Stimulated activated CD4-positive, alpha-beta T cell treated with anti-CD3 and anti-CD28 coated beads, Interleukin-2, amount 100 ng/mL, for 4 hours (primary cell): ENCODE data around the gene UBAP1L.
"Not testable (repeated sequence)": the region's sequence is repeated elsewhere in the genome, so short reads cannot be mapped to it uniquely, and the experiment has no call there.

ENCODE experiments used
- DNase-seq: peaks from one replicate; pipeline ENCODE4 v3.0.0-alpha.2; 2020; ENCODE audit warnings: low read depth

UBAP1L gene

DNA sequence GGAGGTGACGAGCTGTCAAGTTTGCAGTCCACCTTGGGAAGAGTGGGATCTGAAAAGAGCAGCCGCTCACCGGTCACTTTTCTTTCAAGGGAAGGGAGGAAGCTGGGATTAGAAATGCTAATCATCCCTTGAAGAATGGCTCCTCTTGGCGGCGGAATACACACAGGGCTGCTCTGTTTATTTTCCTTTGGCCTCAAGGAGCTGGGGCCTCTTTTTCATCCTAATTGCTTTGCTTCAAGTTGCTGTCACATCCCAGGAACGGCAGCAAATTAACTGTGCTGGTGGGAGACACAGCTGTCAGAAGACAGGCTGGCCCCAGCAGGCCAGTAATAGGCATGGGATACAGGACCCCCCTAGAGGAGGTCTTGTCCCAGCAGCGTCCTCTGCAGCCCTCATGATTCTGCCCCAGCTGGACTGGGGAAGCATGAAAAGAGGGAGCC is 31.7 kb downstream of the UBAP1L start:
- DNase-seq = no peak

DNA sequence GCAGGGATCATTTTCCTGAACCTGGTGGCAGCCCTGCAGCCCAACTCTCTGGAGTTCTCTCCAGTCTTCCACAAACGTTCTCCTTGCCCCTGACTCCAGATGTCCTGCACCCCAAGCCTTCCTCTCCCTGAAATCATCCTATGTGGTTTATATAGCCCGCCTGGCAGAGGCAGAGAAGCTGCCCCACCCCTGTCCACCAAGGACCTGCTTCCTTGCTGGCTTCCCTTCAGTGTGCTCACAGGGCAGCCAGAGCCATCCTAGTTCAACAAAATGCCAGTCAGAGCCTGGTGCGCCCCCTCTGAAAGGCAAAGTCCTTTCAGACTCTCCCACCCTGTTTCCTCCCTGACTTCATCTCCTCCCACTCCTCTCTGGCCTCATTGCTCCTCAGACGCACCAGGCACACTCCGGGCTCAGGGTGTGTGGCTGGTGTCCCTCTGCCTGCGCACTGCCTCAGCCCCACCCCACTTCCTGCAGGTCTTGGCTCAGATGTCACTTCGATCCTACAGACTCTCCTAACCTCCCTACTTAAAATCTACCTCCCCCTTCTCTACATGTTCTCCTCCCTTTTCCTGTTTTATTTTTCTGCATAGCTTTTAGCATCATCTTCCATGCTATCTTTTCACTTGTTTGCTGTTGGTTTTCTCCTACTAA is 32.6 kb downstream of the UBAP1L start:
- no peak for DNase-seq

DNA sequence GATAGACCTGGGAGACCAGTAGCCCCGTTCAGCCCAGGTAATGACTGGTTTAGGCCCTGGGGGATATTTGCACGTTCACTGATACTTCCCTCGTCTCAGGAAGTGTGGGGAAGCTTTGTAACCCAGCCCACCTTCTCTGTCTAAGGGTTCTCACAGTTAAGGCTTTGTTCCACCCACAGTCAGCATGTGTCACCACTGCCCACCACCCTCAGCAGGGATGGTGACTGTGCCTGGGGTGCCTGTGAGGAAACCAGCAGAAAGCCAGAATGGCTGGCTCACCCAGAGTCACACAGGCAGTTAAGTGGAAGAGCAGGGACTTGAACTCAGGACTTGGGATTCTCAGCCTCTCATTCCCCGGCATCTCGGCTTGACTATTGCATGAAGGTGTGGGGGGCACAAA is 33.2 kb downstream of the UBAP1L start:
- peak; percentile 18 for DNase-seq

DNA sequence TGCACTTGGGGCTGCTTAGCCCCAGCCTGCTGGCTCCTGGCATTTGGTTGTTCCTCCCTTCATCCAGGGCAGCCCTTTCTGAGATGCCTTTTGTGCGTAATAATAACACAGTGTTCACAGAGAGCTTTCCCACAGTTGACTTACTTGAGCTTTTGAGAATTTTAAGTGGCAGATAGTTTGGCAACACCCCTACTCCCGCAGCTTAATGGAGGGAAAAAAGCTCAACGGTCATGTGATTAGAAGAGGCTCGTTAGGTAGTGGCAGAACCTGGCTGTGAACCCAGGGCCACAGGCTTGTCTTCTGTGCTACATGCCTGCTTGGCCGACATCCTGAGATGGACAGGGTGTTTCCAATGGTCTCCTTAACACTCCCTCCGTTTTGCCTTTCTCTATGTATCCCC is 33.7 kb downstream of the UBAP1L start:
- no peak for DNase-seq

DNA sequence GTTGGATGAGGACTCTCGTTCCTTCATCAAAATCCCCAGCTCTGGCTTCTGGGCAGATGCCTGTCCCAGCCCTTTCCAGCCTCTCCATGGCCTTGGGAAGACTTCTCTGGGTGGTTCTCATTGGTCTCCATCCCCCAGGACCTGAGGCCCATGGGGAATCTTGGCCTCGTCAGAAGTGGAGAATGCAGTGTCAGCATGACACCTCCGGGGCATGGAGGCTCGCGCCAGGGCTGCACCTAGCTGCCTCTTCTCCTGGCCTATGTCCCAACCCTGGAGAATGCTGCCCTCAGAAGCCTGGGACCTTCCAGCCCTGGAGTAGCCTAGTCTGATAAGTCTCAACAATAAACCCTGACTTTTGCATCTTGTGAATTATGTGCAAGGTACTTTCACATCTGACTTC is 35.4 kb downstream of the UBAP1L start:
- DNase-seq = no peak

DNA sequence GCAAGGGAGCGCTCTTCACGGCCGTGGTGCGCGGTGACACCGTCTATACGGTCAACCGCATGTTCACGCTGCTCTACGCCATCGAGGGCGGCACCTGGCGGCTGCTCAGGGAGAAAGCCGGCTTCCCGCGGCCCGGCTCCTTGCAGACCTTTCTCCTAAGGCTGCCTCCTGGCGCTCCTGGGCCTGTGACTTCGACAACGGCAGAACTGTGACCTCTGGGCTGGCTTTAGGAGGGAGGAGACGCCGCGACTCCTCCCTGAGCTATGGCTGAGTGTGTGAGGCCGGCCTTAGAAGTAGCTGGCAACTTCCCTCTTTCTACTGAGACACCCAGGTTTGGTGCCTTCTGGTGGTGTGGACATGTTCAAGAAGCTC is 37.0 kb downstream of the UBAP1L start:
- DNase-seq = peak; percentile 29

DNA sequence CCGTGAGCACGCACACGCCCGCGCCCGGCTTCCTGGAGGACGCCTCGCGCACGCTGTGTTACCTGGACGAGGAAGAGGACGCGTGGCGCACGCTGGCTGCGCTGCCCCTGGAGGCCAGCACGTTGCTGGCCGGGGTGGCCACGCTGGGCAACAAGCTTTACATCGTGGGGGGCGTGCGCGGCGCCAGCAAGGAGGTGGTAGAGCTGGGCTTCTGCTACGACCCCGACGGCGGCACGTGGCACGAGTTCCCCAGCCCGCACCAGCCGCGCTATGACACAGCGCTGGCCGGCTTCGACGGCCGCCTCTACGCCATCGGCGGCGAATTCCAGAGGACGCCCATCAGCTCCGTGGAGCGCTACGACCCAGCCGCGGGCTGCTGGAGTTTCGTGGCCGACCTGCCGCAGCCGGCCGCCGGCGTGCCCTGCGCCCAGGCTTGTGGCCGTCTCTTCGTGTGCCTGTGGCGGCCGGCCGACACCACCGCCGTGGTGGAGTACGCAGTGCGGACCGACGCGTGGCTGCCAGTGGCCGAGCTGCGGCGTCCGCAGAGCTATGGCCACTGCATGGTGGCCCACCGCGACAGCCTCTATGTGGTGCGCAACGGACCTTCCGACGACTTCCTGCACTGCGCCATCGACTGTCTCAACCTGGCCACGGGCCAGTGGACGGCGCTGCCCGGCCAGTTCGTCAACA is 37.6 kb downstream of the UBAP1L start:
- no peak for DNase-seq

DNA sequence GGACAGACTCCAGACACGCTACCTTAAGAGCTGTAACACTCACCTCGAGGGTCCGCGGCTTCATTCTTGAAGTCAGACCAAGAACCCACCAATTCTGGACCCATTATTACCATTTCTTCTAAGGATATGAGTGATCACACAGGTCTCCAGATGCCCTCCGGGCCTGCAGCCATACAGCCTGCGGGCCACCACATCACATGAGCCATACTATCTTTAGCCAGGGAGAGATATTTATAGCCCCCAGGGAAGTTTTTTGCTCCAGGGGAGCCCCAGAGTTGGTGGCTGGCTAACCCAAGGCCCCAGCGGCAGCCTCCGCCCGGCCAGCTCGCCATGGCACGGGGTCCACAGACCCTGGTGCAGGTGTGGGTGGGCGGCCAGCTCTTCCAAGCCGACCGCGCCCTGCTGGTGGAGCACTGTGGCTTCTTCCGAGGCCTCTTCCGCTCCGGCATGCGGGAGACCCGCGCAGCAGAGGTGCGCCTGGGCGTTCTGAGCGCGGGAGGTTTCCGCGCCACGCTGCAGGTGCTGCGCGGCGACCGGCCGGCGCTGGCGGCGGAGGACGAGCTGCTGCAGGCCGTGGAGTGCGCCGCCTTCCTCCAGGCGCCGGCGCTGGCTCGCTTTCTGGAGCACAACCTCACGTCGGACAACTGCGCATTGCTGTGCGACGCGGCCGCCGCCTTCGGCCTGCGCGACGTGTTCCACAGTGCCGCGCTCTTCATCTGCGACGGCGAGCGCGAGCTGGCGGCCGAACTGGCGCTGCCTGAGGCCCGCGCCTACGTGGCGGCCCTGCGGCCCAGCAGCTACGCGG is 38.3 kb downstream of the UBAP1L start, which contains the start of gene KBTBD13:
Gene KBTBD13 (plus strand): TSS at position 261 of the 805 bp plus-strand sequence. CDS start 70 bp downstream, at position 331.
- DNase-seq = no peak

DNA sequence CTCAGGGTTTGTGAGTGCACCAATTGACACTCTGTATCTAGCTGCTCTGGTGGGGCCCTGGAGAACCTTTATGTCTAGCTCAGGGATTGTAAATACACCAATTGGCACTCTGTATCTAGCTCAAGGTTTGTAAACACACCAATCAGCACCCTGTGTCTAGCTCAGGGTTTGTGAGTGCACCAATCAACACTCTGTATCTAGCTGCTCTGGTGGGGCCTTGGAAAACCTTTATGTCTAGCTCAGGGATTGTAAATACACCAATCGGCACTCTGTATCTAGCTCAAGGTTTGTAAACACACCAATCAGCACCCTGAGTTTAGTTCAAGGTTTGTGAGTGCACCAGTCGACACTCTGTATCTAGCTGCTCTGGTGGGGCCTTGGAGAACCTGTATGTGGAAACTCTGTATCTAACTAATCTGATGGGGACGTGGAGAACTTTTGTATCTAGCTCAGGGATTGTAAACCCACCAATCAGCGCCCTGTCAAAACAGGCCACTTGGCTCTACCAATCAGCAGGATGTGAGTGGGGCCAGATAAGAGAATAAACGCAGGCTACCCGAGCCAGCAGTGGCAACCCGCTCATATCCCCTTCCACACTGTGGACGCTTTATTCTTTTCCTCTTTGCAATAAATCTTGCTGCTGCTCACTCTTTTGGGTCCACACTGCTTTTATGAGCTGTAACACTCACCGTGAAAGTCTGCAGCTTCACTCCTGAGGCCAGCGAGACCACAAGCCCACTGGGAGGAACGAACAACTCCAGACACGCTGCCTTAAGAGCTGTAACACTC is 39.2 kb downstream of the UBAP1L start:
- not testable (repeated sequence) for DNase-seq

DNA sequence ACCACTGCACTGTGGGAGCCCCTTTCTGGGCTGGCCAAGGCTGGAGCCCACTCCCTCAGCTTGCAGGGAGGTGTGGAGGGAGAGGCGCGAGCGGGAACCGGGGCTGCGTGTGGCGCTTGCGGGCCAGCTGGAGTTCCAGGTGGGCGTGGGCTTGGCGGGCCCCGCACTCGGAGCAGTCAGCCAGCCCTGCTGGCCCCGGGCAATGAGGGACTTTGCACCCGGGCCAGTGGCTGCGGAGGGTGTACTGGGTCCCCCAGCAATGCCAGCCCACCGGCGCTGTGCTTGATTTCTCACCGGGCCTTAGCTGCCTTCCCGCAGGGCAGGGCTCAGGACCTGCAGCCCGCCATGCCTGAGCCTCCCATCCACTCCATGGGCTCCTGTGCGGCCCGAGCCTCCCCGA is 40.1 kb downstream of the UBAP1L start:
- DNase-seq = not testable (repeated sequence)

DNA sequence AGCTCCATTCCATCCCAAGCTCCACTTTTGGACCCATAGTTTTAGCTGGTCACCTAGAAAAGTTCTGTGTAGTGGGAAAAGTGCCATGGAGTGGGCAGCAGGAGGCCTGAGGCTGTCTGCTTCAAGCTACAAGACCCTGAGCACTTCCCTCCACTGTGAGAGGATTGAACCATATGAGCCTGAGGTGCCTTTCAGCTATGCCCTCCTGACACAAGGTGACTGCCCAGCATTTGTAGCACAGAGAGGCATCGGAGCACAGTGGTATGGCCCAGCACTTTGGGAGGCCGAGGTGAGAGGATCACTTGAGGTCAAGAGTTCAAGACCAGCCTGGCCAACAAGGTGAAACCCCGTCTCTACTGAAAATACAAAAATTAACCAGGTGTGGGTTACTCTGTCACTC is 42.4 kb downstream of the UBAP1L start:
- DNase-seq = no peak

DNA sequence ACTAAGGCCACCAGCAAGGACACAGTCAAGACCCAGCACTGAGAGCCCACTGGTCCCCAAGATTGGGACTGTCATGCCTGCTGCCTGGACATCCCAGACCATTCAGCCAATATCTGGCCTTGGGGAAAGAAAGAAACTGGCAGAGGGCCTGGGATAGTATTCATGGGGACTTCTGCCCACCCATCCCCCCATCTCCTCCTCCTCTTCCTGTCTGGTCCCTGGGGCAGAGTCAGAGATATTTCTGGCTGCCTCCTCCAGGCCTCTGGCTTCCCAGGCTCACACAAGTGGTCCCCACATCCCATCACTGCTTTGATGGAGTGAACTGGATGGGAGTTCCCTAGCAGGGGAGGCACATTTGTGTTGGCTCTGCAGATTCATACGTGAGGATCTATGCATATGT is 43.0 kb downstream of the UBAP1L start:
- no peak for DNase-seq

DNA sequence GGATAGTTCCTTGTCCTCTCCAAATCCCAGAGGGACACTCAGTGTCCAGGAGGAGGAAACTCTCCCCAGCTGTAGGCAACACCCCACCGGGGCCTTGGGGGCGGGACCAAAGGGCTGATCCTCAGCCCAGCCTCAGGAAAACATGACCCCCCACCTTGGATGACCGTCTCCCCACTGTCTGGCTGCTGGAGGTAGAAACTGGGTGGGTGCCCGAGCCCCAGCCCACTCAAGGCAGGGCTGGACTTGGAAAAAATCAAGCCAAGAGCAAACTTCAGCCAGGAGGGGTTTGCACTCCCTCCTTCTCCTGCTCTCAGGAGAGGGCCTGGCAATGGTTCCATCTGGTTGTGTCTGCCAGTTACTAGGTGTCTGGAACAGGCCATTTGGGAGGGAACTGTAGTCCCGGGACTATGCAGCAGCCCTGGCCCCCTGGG is 43.6 kb downstream of the UBAP1L start:
- DNase-seq = no peak

DNA sequence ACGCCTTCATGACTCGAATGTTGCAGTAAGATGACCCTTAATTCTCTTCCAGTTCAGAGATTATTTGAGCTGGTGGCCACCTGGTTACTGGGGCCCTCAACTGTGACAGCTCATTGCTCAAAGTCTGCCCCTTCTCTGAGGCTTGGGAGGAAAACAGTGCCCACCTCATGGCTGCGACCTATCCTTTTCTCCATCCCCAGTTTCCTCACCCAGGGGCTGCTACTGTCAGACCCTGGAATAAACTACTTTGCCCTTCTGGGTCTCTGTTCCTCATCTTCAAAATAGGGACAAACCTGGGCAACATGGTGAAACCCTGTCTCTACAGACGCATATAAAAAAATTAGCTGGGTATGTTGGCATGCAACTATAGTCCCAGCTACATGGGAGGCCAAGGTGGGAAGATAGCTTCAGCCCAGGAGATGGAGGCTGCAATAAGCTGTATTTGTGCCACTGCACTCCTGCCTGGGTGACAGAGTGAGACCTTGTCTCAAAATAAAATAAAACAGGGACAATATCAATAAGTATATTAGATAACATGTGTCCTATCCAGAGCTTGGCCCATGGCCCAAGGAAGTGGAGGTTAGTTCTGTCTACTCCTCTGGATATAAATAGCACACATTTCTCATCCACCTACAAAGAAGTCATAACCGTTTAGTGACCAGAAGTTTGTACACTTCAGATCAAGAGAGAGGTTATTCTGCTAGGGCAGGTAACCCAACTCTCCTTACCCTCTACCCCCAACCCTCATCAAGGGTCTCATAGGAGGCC is 45.0 kb downstream of the UBAP1L start:
- no peak for DNase-seq

DNA sequence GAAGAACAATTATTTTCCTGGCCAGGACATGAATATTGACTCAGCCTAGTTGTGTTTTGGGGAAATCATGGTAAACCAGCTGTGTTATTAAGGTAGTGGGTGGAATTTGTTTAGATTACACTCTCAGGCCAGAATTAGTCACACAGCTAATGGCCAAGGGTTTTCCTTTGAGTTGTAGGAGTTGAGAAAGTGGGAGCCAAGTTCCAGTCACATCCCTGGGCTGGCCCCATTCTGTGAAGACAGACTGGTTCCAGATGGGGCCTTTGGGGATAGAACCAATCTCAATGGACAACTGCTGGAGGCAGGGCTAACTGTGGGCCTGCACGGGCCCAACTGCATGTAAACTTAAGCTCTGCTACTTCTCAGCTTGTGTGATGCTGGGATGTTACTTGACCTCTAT is 45.8 kb downstream of the UBAP1L start:
- DNase-seq = no peak

DNA sequence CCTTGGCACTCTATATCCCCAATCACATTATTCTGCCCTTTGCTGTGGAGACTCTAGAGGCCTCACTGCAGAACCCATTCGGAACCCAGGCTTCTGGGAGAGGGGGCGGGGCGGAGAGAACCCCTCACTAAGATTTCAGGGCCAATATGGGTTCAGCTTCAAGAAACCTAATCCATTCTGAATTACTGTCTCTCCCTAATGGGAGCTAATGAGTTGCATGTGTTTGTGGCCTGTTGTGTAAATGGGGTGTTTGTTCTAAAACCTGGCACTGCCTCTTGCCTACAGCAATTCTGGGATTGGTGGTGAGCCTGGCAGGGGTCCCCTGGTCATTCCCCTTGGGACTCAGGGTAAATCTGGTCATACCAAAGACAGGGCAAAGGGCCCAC is 46.6 kb downstream of the UBAP1L start:
- DNase-seq = no peak

DNA sequence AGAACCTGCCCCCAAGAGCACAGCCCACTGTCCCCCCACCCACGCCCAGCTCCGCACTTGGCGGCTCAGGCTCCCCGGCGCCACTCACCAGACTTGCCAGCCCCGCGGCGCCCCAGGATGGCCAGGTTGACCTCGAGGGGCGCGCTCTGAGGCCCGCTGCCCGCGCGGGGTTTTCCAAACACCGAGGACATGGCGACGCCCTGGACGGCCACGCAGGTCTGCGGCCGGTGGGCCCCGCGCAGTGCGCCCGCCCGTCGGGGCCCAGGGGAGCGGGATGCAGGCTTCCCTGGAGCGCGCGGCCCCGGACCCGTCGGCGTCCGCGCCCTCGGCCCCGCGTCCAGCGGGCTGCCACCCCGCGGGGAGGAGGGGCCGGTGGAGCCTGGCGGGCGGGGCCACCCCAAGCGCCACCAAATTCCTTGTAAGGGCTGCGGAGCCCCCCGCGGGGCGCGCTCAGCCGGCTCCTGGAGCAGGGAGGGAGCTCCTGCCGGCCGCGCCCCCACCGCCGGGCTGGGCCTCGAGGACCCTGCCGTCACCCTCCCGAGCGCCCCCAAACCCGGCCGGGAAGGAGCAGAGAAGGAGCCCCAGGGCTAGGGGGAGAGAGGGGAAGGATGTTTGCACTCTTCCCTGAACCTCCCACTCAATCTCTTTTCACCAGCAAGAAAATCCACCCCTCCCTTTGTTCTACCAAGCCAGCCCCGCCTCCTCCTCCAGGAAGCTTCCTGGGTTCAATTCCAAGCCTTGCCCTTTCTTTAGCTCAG is 47.2 kb downstream of the UBAP1L start, which contains the start of gene RASL12:
Gene RASL12 (minus strand): TSS at position 347 of the 758 bp plus-strand sequence. CDS start 156 bp downstream, at position 191.
- no peak for DNase-seq

DNA sequence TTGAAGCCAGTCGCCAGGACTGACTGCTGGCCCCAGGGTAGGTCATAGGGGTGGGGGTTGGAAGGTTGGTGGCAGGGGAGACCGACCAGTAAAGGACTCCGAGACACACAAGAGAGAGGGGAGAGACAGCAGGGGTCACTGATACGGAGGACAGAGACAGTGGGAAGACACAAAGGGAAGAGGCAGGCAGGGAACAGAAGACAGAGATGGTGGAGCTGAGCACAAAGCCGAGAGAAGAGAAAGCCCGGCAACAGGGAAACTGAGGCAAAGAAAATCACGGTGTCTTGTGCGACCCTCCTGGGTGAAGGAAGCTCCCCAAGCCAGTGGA is 47.7 kb downstream of the UBAP1L start:
- no peak for DNase-seq

DNA sequence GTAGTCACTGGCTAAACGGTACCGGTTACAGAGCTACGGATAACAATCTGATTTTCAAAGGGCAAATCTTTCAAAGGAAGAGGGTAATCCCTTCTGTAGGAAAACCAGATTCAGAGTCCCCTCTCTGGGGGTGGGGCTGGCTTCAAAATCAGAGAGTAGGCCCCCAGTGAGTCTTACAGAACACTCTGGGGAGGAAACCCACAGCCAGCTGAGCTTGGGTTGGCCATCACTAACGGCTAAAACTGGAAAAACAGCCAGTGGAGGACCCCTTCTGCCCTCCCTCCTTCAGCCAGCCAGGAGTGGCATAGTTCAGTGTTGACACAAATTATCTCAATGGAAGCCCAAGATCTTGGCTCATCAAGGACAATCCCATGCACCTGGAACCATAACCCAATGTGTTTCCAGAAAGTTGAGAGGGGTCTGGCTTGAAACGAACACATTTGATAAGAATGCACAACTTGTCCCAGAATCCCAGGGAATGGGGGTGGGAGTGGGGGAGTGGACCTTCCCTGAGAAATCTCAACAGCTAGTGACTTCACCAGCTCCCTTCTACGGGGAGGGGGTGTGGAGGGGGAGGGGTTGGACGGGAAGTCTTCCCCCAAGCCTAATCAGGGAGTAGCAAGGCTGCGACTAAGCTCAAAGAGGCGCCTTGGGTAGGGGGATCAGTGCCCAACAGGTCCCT is 48.2 kb downstream of the UBAP1L start:
- no peak for DNase-seq

DNA sequence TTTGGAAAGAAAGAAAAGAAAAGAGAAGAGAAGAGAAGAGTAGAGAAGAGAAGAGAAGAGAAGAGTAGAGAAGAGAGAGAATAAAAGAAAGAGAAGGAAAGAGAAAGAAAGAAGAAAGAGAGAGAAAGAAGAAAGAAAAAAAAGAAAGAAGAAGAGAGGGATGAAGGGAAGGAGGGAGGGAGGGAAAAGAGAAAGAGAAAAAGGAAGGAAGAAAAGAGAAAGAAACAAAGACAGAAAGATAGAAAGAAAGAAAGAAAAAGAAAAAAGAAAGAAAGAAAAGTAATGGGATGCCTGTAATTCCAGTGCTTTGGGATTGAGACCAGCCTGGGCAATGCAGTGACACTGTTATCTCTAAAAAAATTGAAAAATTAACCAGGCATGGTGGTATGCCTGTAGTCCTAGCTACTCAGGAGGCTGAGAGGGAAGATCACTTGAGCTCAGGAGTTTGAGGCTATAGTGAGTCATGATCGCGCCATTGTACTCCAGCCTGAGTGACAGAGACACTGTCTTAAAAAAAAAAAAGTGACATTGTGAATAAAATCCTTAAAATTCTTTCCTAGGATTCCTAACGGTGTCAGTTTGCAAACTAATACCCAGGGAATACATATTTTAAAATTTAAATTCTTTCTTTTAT is 48.9 kb downstream of the UBAP1L start:
- no peak for DNase-seq
